GM15510 (cell line): ENCODE results near the gene LRCOL1.

Experiments
- POLR2A ChIP-seq: IDR thresholded peaks from 3 replicates; pipeline ENCODE4 v1.6.1; 2011; ENCODE audit warnings: borderline replicate concordance; ENCODE audit not compliant: insufficient read length; ENCODE audit errors: extremely low read depth

LRCOL1 gene

GRCh38 chr12:132588821-132589669 lies 21.3 kb downstream of the LRCOL1 start:
- TF ChIP-seq POLR2A = no peak

- no peak for TF ChIP-seq POLR2A
Observed at GRCh38 chr12:132588319-132588718, 22.1 kb downstream of the LRCOL1 start.

DNA sequence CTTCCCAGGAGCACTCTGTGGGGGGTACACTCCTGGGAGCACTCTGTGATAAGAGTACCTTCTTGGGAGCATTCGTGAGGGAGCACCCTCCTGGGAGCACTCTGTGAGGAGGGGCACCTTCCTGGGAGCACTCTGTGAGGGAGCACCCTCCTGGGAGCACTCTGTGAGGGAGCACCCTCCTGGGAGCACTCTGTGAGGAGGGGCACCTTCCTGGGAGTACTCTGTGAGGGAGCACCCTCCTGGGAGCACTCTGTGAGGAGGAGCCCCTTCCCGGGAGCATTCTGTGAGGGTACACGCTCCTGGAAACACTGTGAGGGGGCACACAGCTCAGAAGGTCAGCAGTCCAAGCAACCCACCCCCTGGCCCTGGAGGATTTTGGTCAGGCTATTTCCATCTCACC lies 22.6 kb downstream of the LRCOL1 start:
- no peak for TF ChIP-seq POLR2A

- TF ChIP-seq POLR2A = no peak
Observed at GRCh38 chr12:132586929-132587328, 23.5 kb downstream of the LRCOL1 start.

- TF ChIP-seq POLR2A = no peak
Observed at GRCh38 chr12:132585177-132585576, 25.2 kb downstream of the LRCOL1 start.

DNA sequence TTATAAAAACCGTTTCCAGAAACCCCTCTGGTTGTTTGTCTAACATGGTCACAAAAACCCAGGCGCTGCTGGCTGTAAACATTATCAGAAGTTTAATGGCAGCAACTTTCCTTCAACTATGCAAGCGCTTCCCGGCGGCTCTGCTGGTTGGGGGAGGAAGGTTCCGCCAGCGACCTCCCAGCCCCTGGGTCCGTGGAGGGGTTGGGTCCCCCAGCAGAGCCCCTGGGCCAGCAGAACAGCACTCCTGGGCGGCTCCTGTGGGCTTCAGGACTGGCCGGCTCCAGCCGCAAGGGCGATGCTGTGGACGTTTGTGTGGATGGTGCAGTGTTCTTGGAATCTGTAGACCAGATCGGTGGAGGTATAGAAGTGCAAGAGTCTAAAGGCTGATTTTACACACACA lies 26.0 kb downstream of the LRCOL1 start:
- TF ChIP-seq POLR2A = no peak

GRCh38 chr12:132583736-132584135 lies 26.6 kb downstream of the LRCOL1 start:
- no peak for TF ChIP-seq POLR2A

DNA sequence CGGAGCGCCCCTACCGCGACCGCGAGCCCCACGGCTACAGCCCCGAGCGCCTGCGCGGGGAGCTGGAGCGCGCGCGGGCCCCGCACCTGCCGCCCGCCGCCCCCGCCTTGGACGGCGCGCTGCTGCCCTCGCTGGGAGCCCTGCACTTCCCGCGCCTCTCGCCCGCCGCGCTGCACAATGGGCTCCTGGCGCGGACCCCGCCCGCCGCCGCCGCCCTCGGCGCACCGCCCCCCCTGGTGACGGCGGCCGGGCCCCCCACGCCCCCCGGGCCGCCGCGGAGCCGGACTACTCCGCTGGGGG lies 27.0 kb downstream of the LRCOL1 start:
- TF ChIP-seq POLR2A = no peak

GRCh38 chr12:132582582-132583410 lies 27.6 kb downstream of the LRCOL1 start:
- TF ChIP-seq POLR2A = no peak

DNA sequence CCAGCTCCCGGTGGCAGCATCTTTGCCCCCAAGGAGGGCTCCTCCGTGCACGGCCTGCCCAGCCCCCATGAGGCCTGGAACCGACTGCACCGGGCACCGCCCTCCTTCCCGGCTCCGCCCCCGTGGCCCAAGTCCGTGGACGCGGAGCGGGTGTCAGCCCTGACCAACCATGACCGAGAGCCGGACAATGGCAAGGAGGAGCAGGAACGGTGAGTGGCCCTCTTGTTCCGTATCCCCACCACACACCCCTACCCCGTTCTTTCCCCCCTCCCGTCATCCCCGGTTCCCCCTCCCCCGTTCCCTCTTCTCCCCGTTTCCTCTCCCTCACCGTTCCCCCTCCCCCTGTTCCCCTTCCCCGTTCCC lies 28.3 kb downstream of the LRCOL1 start:
- no peak for TF ChIP-seq POLR2A

GRCh38 chr12:132581348-132582057 lies 28.9 kb downstream of the LRCOL1 start:
- TF ChIP-seq POLR2A = no peak

DNA sequence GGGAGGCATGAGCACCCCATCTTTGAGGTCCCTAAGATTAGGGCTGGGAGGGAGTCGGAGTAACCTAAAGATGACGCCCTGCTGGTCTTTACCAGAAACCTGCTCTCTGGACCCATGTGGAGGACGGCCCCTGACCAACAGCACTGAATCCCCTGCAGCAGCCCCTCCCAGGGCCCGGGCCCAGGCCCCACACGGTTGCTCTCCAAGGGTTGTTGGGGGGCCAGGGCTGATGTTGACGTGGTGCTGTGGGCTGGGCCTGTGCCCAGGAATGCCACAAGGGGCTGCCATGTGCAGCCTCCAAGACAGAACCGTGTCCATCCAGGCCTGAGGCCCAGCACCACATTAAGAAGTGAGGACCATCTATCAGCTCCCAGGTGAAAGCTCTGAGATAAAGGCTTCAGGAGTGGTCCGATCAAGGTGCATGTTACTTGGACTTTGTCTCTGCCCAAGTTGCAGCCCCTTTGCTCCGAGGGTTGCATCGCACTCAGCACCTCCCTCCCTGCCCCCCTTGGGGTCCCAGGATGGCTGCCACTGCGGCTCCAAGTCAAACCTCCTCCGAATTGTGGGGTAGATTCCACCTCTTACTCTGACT lies 29.6 kb downstream of the LRCOL1 start:
- no peak for TF ChIP-seq POLR2A

DNA sequence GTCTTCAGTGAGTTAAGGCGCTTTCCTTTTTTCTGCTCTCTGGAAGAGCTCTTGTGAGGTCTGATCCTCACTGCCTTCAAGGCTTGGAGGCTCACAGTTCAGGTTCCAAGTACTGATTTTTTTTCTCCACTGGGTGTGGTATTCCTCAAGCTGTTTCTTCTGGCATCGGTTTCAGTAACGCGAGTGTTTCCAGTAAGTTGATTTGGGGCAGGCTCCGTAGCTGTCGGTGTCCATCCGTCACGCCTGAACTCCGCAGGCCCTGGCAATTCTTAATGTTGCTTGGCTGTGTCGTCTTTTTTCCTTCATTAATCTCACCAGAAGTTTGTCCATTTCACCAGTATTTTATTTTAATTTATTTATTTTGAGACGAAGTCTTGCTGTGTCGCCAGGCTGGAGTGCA lies 30.6 kb downstream of the LRCOL1 start:
- TF ChIP-seq POLR2A = no peak

DNA sequence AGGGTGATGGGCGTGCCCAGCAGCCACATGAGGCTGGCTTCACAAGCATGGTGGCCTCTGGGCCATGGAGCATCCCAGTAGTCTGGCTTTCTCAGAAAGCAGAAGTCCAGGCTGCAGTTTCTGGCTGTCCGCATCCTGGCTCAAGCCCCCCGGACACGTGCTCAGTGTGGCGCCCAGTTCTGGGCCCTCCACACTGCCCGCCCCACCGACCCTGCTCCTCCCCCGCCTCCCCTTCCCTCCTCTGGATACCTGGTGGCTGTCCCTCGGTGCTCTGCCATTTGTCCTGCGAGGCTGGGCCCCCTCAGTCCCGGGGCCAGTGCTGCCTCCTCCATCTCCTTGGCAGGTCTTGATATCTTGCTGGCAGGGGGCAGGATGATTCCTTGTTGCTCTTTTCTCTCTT lies 31.6 kb downstream of the LRCOL1 start:
- TF ChIP-seq POLR2A = no peak

- no peak for TF ChIP-seq POLR2A
Observed at GRCh38 chr12:132578118-132578517, 32.3 kb downstream of the LRCOL1 start.
